HepG2 (cell line): Measurements from ENCODE around the gene PDGFA. TPM values are rescaled to one million over a fixed set of nuclear protein-coding genes. Genes with fewer than 3 reads are reported as not detected.

Source experiments
- ATAC-seq: fragments of 200-7000 bp; cut with Tn5 transposase; 3 replicates; pipeline ENCODE4 v1.9.1; 2020; ENCODE audit warnings: mild to moderate bottlenecking, moderate library complexity
- BruUV-seq: library from RNA; stranded (reverse); fragments of 400-500 nt; replicated peaks from 2 replicates; lab custom pipeline; 2021; lab: Mats Ljungman, UMichigan
- CTCF ChIA-PET: fragments of 300-600 bp; formaldehyde crosslinking; extraction: SDS; loops from one replicate; lab custom pipeline; 2021; ENCODE audit warnings: low total read pairs, inconsistent platforms, low intra/inter-chr PET ratio; lab: Yijun Ruan, JAX
- POLR2A ChIA-PET: fragments of 350-600 bp; sonication (Branson Sonifier 250); formaldehyde crosslinking; loops from one replicate; lab custom pipeline; 2020; ENCODE audit warnings: antibody characterized with exemption, inconsistent platforms; lab: Yijun Ruan, JAX
- DNase-seq: peaks from one replicate; pipeline ENCODE4 v3.0.0-alpha.2; 2015; ENCODE audit warnings: low spot score
- FAIRE-seq: peaks from 3 replicates; lab custom pipeline; 2011; peaks lifted over from hg19 to GRCh38; lab: Jason Lieb, UNC
- H2AFZ ChIP-seq: one replicate; pipeline ENCODE4 v1.6.1; 2011; ENCODE audit warnings: low read length, inconsistent platforms
- H3K27ac ChIP-seq: fragments of 300-600 bp; 3 replicates; pipeline ENCODE4 v1.8.0; 2011; ENCODE audit warnings: mixed run types, mild to moderate bottlenecking, mixed read lengths, low read length, inconsistent platforms; ENCODE audit not compliant: insufficient read depth; ENCODE audit errors: extremely low read length
- H3K27me3 ChIP-seq, 2 experiments: fragments of 200-600 bp in 1 of 2; 2 replicates in 1 of 2; 3 replicates in 1 of 2; pipeline versions ENCODE4 v1.6.0 to v1.8.0; 2011; ENCODE audit warnings: low read length in 2 of 2, mild to moderate bottlenecking in 2 of 2, moderate library complexity in 2 of 2, inconsistent platforms in 1 of 2; ENCODE audit not compliant: insufficient read depth in 2 of 2, control insufficient read depth in 1 of 2
- H3K36me3 ChIP-seq, 2 experiments: fragments of 200-600 bp in 1 of 2; replicated peaks in 1 of 2; 2 replicates in 1 of 2; 3 replicates in 1 of 2; pipeline versions ENCODE4 v1.5.1 to v1.8.0; 2011; ENCODE audit warnings: low read length in 2 of 2, inconsistent platforms in 1 of 2; ENCODE audit not compliant: insufficient read depth in 2 of 2, control insufficient read depth in 1 of 2
- H3K4me1 ChIP-seq: 2 replicates; pipeline ENCODE4 v1.5.1; 2012; ENCODE audit warnings: low read length, inconsistent platforms; ENCODE audit not compliant: insufficient read depth
- H3K4me2 ChIP-seq: 2 replicates; pipeline ENCODE4 v1.6.0; 2011; ENCODE audit warnings: low read depth, low read length, inconsistent platforms
- H3K4me3 ChIP-seq, 3 experiments: fragments of 200-600 bp in 1 of 3; sonication (generic), shearing (Covaris generic) in 1 of 3; replicated peaks in 1 of 3; 2 replicates each; pipeline ENCODE4 v1.5.1; 2011 to 2016; ENCODE audit warnings: low read length in 3 of 3, inconsistent platforms in 2 of 3, low read depth in 2 of 3, mild to moderate bottlenecking in 2 of 3, control low read depth in 1 of 3, mixed read lengths in 1 of 3; ENCODE audit not compliant: insufficient read depth in 1 of 3
- H3K79me2 ChIP-seq: one replicate; pipeline ENCODE4 v1.6.1; 2011; ENCODE audit warnings: low read length, inconsistent platforms; ENCODE audit not compliant: insufficient read depth
- H3K9ac ChIP-seq: 2 replicates; pipeline ENCODE4 v1.6.0; 2011; ENCODE audit warnings: mild to moderate bottlenecking, low read depth, low read length, inconsistent platforms; ENCODE audit not compliant: insufficient read depth
- H3K9me3 ChIP-seq: 2 replicates; pipeline ENCODE4 v1.5.1; 2012; ENCODE audit warnings: mild to moderate bottlenecking, low read length
- H4K20me1 ChIP-seq: 2 replicates; pipeline ENCODE4 v1.6.0; 2011; ENCODE audit warnings: inconsistent platforms, mild to moderate bottlenecking, low read length, moderate library complexity; ENCODE audit not compliant: insufficient read depth
- ATF7 ChIP-seq, 2 experiments: fragments of 450-650 bp in 1 of 2; sonication (generic) in 1 of 2; formaldehyde crosslinking in 1 of 2; IDR thresholded peaks; 2 replicates each; pipeline versions ENCODE4 v1.4.0 to v1.6.1; 2016 to 2020; ENCODE audit warnings: antibody characterized with exemption in 1 of 2, mild to moderate bottlenecking in 1 of 2, missing genetic modification reagents in 1 of 2
- CREB1 ChIP-seq, 2 experiments: fragments of 450-650 bp in 1 of 2; IDR thresholded peaks; 2 replicates each; pipeline ENCODE4 v1.6.1; 2016 to 2017; ENCODE audit warnings: control low read depth in 1 of 2, mild to moderate bottlenecking in 1 of 2, missing compliant biosample characterization in 1 of 2, missing genetic modification characterization in 1 of 2
- FOXA1 ChIP-seq, 2 experiments: fragments of 450-650 bp in 1 of 2; sonication (generic) in 1 of 2; formaldehyde crosslinking in 1 of 2; IDR thresholded peaks; 2 replicates each; pipeline versions ENCODE4 v1.4.0 to v1.6.1; 2016 to 2020; ENCODE audit warnings: missing genetic modification reagents in 1 of 2
- FOXP1 ChIP-seq, 2 experiments: fragments of 450-650 bp in 1 of 2; IDR thresholded peaks; 2 replicates each; pipeline ENCODE4 v1.6.1; 2017 to 2018; ENCODE audit warnings: antibody characterized with exemption in 1 of 2
- IKZF1 ChIP-seq: fragments of 450-650 bp; IDR thresholded peaks from 2 replicates; pipeline ENCODE4 v1.7.1; 2016
- SATB2 ChIP-seq: sonication (generic); formaldehyde crosslinking; IDR thresholded peaks from 2 replicates; pipeline ENCODE4 v1.5.0; 2020; ENCODE audit warnings: missing genetic modification reagents
- SRSF4 ChIP-seq: fragments of 200-400 bp; formaldehyde crosslinking; IDR thresholded peaks from one replicate; pipeline ENCODE4 v1.6.1; 2018; ENCODE audit warnings: mild to moderate bottlenecking, low read depth, low read length, moderate library complexity; ENCODE audit not compliant: poor library complexity, severe bottlenecking
- TMF1 ChIP-seq: sonication (generic); formaldehyde crosslinking; IDR thresholded peaks from 2 replicates; pipeline ENCODE4 v1.8.1; 2022; ENCODE audit warnings: low read depth, missing genetic modification reagents
- WGBS: methylation state at CpG from one replicate; pipeline ENCODE4 v1.1.6; 2017; ENCODE audit warnings: low lambda C conversion rate; 5-methylcytosine and 5-hydroxymethylcytosine counted together
- in situ Hi-C: cut with HindIII; loops from 2 replicates; pipeline ENCODE4 v1.10.0; 2017; ENCODE audit warnings: low pct_unique_long_range_greater_than_20kb; ENCODE audit not compliant: extremely low pct_ligation_motif_present
- intact Hi-C: fragments of 100-400 bp; cut with micrococcal nuclease; formaldehyde crosslinking; loops from one replicate; pipeline ENCODE4 v1.10.0; 2022; ENCODE audit not compliant: unreplicated experiment
- polyA plus RNA-seq, 8 experiments: library from polyadenylated mRNA; depleted of rRNA in 3 of 8; stranded (reverse) in 7 of 8; unstranded in 1 of 8; fragments of >200 nt; fragmentation: Illumina TruSeq in 4 of 8; extraction: Trizol in 4 of 8; gene quantifications; 2 replicates each; pipeline versions ENCODE4 v1.2.1 to v1.2.3, GENCODE V29; 2011 to 2016; ENCODE audit warnings: low read depth in 4 of 8, missing spikeins in 1 of 8, mixed read lengths in 1 of 8; ENCODE audit not compliant: insufficient read depth in 1 of 8
- total RNA-seq, 5 experiments: library from RNA; depleted of rRNA; stranded (reverse); fragments of >200 nt; fragmentation: Illumina TruSeq; extraction: Trizol; gene quantifications; 2 replicates each; pipeline ENCODE4 v1.2.3, GENCODE V29; 2016; ENCODE audit warnings: low read depth in 1 of 5

The PDGFA gene
- total and polyA plus RNA-seq, 2 of the 13 experiments (the other 11 are each of a cell fraction or from before 2014, with no cell fraction given), result 1.5 to 3.4 TPM

- no peak for FAIRE-seq
- Histone ChIP-seq H3K36me3 (0 out of 5 replicates have a peak, but pooled peaks cover 0 to 2% of the 10 kb centered on the region in 2 experiments), H3K4me1 (no peaks in the 10 kb centered on the region), H3K9me3 (no peaks in the 10 kb centered on the region), H4K20me1 (no peaks in the 10 kb centered on the region), H3K4me2 (no peak overlapping the region), H3K9ac (no peak overlapping the region), H3K27me3 (no peaks in the 10 kb centered on the region), H3K79me2 (no peaks in the 10 kb centered on the region), H2AFZ (no peak overlapping the region), H3K4me3 (no peak overlapping the region), H3K27ac (no peak overlapping the region)
- ChIA-PET POLR2A (no interaction called here), CTCF (no interaction called here)
- intact Hi-C loops, result no loop called here
- no peak for ATAC-seq
- BruUV-seq, result no TSS peak
- 92% methylated on average over 2 of the region's 3 CpGs for WGBS
- no peak for DNase-seq
- peak; percentile 92 for TF ChIP-seq CREB1 (IDR thresholded peaks at IDR 0.05)
- TF ChIP-seq CREB1 (CRISPR knock-in tag; IDR thresholded peaks at IDR 0.05), result no peak
- no peak for TF ChIP-seq TMF1
- in situ Hi-C loops, result no loop called here
Observed at GRCh38 chr7:567305-567883, 47.7 kb upstream of the PDGFA start.

- H3K9me3 ChIP-seq, result no peaks in the 10 kb centered on the region
- H3K4me3 ChIP-seq, result no peak overlapping the region
- BruUV-seq, result no TSS peak
- H3K36me3 ChIP-seq, result 0 out of 5 replicates have a peak, but pooled peaks cover 0 to 2% of the 10 kb centered on the region in 2 experiments
- H3K9ac ChIP-seq, result no peak overlapping the region
- WGBS, result 89% methylated on average over 1 of the region's 1 CpG
- TF ChIP-seq ATF7 (IDR thresholded peaks at IDR 0.05) (peak; percentile 99), ATF7 (CRISPR knock-in tag; IDR thresholded peaks at IDR 0.05) (no peak), FOXA1 (IDR thresholded peaks at IDR 0.05) (peak; percentile 43; the same call in 1 of the 2 replicates), FOXA1 (CRISPR knock-in tag; IDR thresholded peaks at IDR 0.05) (no peak), IKZF1 (peak; percentile 63; the same call in 1 of the 2 replicates), SRSF4 (no peak), CREB1 (IDR thresholded peaks at IDR 0.05) (peak; percentile 98), CREB1 (CRISPR knock-in tag; IDR thresholded peaks at IDR 0.05) (no peak), FOXP1 (IDR thresholded peaks at IDR 0.05) (0 out of 2 replicates have a peak, but pooled peaks have one; percentile 3), FOXP1 (CRISPR knock-in tag; IDR thresholded peaks at IDR 0.05) (no peak), SATB2 (CRISPR knock-in tag) (no peak)
- TF ChIP-seq, all 625 proteins: peak for 5
- no peaks in the 10 kb centered on the region for H3K79me2 ChIP-seq
- no peak overlapping the region for H3K27ac ChIP-seq
- no peaks in the 10 kb centered on the region for H4K20me1 ChIP-seq
- H2AFZ ChIP-seq, result no peak overlapping the region
- POLR2A ChIA-PET, result no interaction called here
- ATAC-seq, result no peak
- in situ Hi-C loops (no loop called here), intact Hi-C loops (no loop called here)
- DNase-seq, result no peak
- H3K27me3 ChIP-seq, result no peaks in the 10 kb centered on the region
- CTCF ChIA-PET, result no interaction called here
- H3K4me2 ChIP-seq, result no peak overlapping the region
- no peaks in the 10 kb centered on the region for H3K4me1 ChIP-seq
- no peak for FAIRE-seq
Observed at GRCh38 chr7:566100-566499, 46.5 kb upstream of the PDGFA start.
